Neural cell (in vitro differentiated cells): ENCODE results near the gene MARK1. TPM values are rescaled to one million over a fixed set of nuclear protein-coding genes. Genes with fewer than 3 reads are reported as not detected.

Experiments
- H2AFZ ChIP-seq: fragments of 200-600, 300-800 bp; sonication (generic), shearing (Covaris generic); 2 replicates; pipeline ENCODE4 v1.6.0; 2014; ENCODE audit warnings: low read depth, mild to moderate bottlenecking, antibody characterized with exemption, low read length, moderate library complexity
- H3F3A ChIP-seq: fragments of 200-600 bp; shearing (Covaris generic); 2 replicates; pipeline ENCODE4 v1.6.1; 2016; ENCODE audit warnings: mild to moderate bottlenecking, moderate library complexity, mixed read lengths, antibody characterized with exemption, low read length; ENCODE audit not compliant: insufficient read depth, poor library complexity, severe bottlenecking
- H3K27ac ChIP-seq: fragments of 200-600, 300-800 bp; sonication (generic), shearing (Covaris generic); 2 replicates; pipeline ENCODE4 v1.5.1; 2014; ENCODE audit warnings: mild to moderate bottlenecking, low read length, moderate library complexity
- H3K27me3 ChIP-seq: fragments of 300-800, 200-600 bp; sonication (generic), shearing (Covaris generic); 2 replicates; pipeline ENCODE4 v1.6.0; 2014; ENCODE audit warnings: mild to moderate bottlenecking, low read depth, low read length, moderate library complexity; ENCODE audit not compliant: insufficient read depth
- H3K36me3 ChIP-seq: fragments of 300-800, 200-600 bp; sonication (generic), shearing (Covaris generic); 2 replicates; pipeline ENCODE4 v1.5.1; 2014; ENCODE audit warnings: mild to moderate bottlenecking, antibody characterized with exemption, low read length, moderate library complexity; ENCODE audit not compliant: insufficient read depth
- H3K4me2 ChIP-seq: fragments of 300-800, 200-600 bp; sonication (generic), shearing (Covaris generic); 2 replicates; pipeline ENCODE4 v1.6.0; 2014; ENCODE audit warnings: mild to moderate bottlenecking, low read length
- H3K4me3 ChIP-seq: fragments of 300-800, 200-600 bp; sonication (generic), shearing (Covaris generic); 2 replicates; pipeline ENCODE4 v1.5.1; 2014; ENCODE audit warnings: mild to moderate bottlenecking, low read length, moderate library complexity
- H3K79me2 ChIP-seq: fragments of 200-600 bp; shearing (Covaris generic); replicated peaks from 2 replicates; pipeline ENCODE4 v1.6.0; 2014; ENCODE audit warnings: mild to moderate bottlenecking, low read length, moderate library complexity; ENCODE audit not compliant: insufficient read depth
- H3K9ac ChIP-seq: fragments of 300-800, 200-600 bp; sonication (generic), shearing (Covaris generic); 2 replicates; pipeline ENCODE4 v1.6.1; 2016; ENCODE audit warnings: mild to moderate bottlenecking, low read length, mixed read lengths
- H3K9me2 ChIP-seq: fragments of 200-600 bp; shearing (Covaris generic); 2 replicates; pipeline ENCODE4 v1.6.1; 2016; ENCODE audit warnings: mild to moderate bottlenecking, low read length, mixed read lengths; ENCODE audit not compliant: insufficient read depth
- H3K9me3 ChIP-seq: fragments of 200-600, 300-800 bp; sonication (generic), shearing (Covaris generic); 2 replicates; pipeline ENCODE4 v1.6.1; 2016; ENCODE audit warnings: mild to moderate bottlenecking, mixed run types, low read length, moderate library complexity, mixed read lengths
- H4K20me1 ChIP-seq: fragments of 200-600 bp; shearing (Covaris generic); 2 replicates; pipeline ENCODE4 v1.6.1; 2016; ENCODE audit warnings: mild to moderate bottlenecking, mixed run types; ENCODE audit not compliant: insufficient read depth
- EP300 ChIP-seq: fragments of 450-650 bp; conservative IDR thresholded peaks from 2 replicates; pipeline ENCODE4 v1.6.1; 2014; ENCODE audit warnings: antibody characterized with exemption, mild to moderate bottlenecking, moderate library complexity; ENCODE audit not compliant: poor library complexity, severe bottlenecking
- EZH2 ChIP-seq: fragments of 200-600, 300-800 bp; shearing (Covaris generic), sonication (generic); IDR thresholded peaks from 2 replicates; pipeline ENCODE4 v1.6.1; 2014; ENCODE audit warnings: antibody characterized with exemption, low read length, borderline replicate concordance, mild to moderate bottlenecking; ENCODE audit not compliant: insufficient read depth, poor library complexity, severe bottlenecking
- MXI1 ChIP-seq: fragments of 450-650 bp; conservative IDR thresholded peaks from 2 replicates; pipeline ENCODE4 v1.6.1; 2014; ENCODE audit warnings: antibody characterized with exemption, mild to moderate bottlenecking; ENCODE audit not compliant: poor library complexity, severe bottlenecking
- POLR2AphosphoS5 ChIP-seq: IDR thresholded peaks from 2 replicates; pipeline ENCODE4 v1.6.1; 2012
- RAD21 ChIP-seq: fragments of 450-650 bp; conservative IDR thresholded peaks from 2 replicates; pipeline ENCODE4 v1.6.1; 2014; ENCODE audit warnings: antibody characterized with exemption, mild to moderate bottlenecking, moderate library complexity
- REST ChIP-seq: IDR thresholded peaks from 2 replicates; pipeline ENCODE4 v1.6.1; 2012; ENCODE audit warnings: borderline replicate concordance
- SMC3 ChIP-seq: fragments of 450-650 bp; conservative IDR thresholded peaks from 2 replicates; pipeline ENCODE4 v1.6.1; 2014; ENCODE audit warnings: antibody characterized with exemption, mild to moderate bottlenecking, moderate library complexity; ENCODE audit not compliant: poor library complexity
- TAF1 ChIP-seq: IDR thresholded peaks from 2 replicates; pipeline ENCODE4 v1.6.1; 2012; ENCODE audit warnings: low read depth
- polyA plus RNA-seq: library from polyadenylated mRNA; depleted of rRNA; stranded (reverse); fragments of >200 nt; gene quantifications from 2 replicates; pipeline ENCODE4 v1.2.3, GENCODE V29; 2014
- TF ChIP-seq, protein P1 (sequence below): fragments of 450-650 bp; IDR thresholded peaks from 2 replicates; pipeline ENCODE4 v1.5.1; 2014; ENCODE audit warnings: antibody characterized with exemption, mild to moderate bottlenecking, moderate library complexity; ENCODE audit not compliant: poor library complexity, severe bottlenecking

The MARK1 gene
- polyA plus RNA-seq, 1 donor from 2014 or later, result 38.6 TPM

- H3K27ac ChIP-seq, result no peak overlapping the region
- no peaks in the 10 kb centered on the region for H3K9me3 ChIP-seq
- no peak overlapping the region for H2AFZ ChIP-seq
- no peak overlapping the region for H3K4me3 ChIP-seq
- no peaks in the 10 kb centered on the region for H4K20me1 ChIP-seq
- no peaks in the 10 kb centered on the region for H3K9me2 ChIP-seq
- no peaks in the 10 kb centered on the region for H3K79me2 ChIP-seq
- H3K4me2 ChIP-seq, result no peak overlapping the region
- no peak overlapping the region for H3K9ac ChIP-seq
- TF ChIP-seq SMC3, result no peak
- TF ChIP-seq TAF1, result no peak
- TF ChIP-seq POLR2AphosphoS5, result no peak
- no peak for TF ChIP-seq MXI1
- TF ChIP-seq REST, result no peak
- TF ChIP-seq EZH2, result no peak
- no peak for TF ChIP-seq EP300
- TF ChIP-seq, protein P1, sequence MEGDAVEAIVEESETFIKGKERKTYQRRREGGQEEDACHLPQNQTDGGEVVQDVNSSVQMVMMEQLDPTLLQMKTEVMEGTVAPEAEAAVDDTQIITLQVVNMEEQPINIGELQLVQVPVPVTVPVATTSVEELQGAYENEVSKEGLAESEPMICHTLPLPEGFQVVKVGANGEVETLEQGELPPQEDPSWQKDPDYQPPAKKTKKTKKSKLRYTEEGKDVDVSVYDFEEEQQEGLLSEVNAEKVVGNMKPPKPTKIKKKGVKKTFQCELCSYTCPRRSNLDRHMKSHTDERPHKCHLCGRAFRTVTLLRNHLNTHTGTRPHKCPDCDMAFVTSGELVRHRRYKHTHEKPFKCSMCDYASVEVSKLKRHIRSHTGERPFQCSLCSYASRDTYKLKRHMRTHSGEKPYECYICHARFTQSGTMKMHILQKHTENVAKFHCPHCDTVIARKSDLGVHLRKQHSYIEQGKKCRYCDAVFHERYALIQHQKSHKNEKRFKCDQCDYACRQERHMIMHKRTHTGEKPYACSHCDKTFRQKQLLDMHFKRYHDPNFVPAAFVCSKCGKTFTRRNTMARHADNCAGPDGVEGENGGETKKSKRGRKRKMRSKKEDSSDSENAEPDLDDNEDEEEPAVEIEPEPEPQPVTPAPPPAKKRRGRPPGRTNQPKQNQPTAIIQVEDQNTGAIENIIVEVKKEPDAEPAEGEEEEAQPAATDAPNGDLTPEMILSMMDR, result no peak
- no peak for TF ChIP-seq RAD21
- H3K27me3 ChIP-seq, result no peaks in the 10 kb centered on the region
- no peaks in the 10 kb centered on the region for H3F3A ChIP-seq
- no peaks in the 10 kb centered on the region for H3K36me3 ChIP-seq
Measured at GRCh38 chr1:220511785-220512184, 16.2 kb upstream of the MARK1 start.

- no peak overlapping the region for H3K4me3 ChIP-seq
- no peaks in the 10 kb centered on the region for H3F3A ChIP-seq
- H4K20me1 ChIP-seq, result no peaks in the 10 kb centered on the region
Measured at GRCh38 chr1:220513834-220514233, 14.1 kb upstream of the MARK1 start.

More at GRCh38 chr1:220513834-220514233, 14.1 kb upstream of the MARK1 start:
- no peak overlapping the region for H3K9ac ChIP-seq
- H3K27me3 ChIP-seq, result no peaks in the 10 kb centered on the region
- no peaks in the 10 kb centered on the region for H3K36me3 ChIP-seq
- H3K9me2 ChIP-seq, result no peaks in the 10 kb centered on the region
- H3K27ac ChIP-seq, result no peak overlapping the region
- H3K9me3 ChIP-seq, result no peaks in the 10 kb centered on the region
- H3K79me2 ChIP-seq, result no peaks in the 10 kb centered on the region
- no peak overlapping the region for H3K4me2 ChIP-seq
- H2AFZ ChIP-seq, result no peak overlapping the region
- TF ChIP-seq EZH2, result no peak
- TF ChIP-seq, protein P1, result no peak
- TF ChIP-seq RAD21, result no peak
- TF ChIP-seq MXI1, result no peak
- no peak for TF ChIP-seq SMC3
- TF ChIP-seq POLR2AphosphoS5, result no peak
- no peak for TF ChIP-seq EP300
- no peak for TF ChIP-seq REST
- no peak for TF ChIP-seq TAF1
